Measurements from ENCODE around the gene KIZ.
"Not testable (repeated sequence)": the region's sequence is repeated elsewhere in the genome, so short reads cannot be mapped to it uniquely, and the experiment has no call there.

Gene KIZ

GRCh38 chr20:21232546-21233280, 106.8 kb downstream of the KIZ start:
- no peak for DNase-seq

DNA sequence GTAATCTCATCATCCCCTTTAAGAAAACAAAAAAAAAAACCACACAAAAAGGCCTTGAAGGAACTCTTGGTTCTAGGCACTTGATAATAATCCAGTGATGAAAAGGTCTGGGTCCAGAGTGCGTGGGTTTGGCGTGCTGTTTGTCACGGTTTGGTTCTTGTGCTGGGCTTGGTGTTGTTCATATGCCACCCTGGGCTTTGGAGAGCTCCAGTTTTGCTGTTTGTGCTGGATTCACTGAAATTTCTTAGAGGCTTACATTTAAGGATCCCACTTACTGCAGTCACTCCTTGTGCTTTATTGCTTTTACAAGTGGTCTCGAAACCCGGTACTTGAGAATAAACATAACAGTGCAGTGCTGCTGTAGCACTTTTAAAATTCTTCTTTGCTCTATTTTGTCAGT, 108.4 kb downstream of the KIZ start:
- DNase-seq, result no peak

- peak; percentile 40 for DNase-seq
These were observed 109.1 kb downstream of the KIZ start for GRCh38 chr20:21234806-21235483.

- DNase-seq, result peak; percentile 42
These were observed 109.9 kb downstream of the KIZ start for GRCh38 chr20:21235484-21236445.

GRCh38 chr20:21237956-21238799, 112.3 kb downstream of the KIZ start:
- no peak for DNase-seq

DNA sequence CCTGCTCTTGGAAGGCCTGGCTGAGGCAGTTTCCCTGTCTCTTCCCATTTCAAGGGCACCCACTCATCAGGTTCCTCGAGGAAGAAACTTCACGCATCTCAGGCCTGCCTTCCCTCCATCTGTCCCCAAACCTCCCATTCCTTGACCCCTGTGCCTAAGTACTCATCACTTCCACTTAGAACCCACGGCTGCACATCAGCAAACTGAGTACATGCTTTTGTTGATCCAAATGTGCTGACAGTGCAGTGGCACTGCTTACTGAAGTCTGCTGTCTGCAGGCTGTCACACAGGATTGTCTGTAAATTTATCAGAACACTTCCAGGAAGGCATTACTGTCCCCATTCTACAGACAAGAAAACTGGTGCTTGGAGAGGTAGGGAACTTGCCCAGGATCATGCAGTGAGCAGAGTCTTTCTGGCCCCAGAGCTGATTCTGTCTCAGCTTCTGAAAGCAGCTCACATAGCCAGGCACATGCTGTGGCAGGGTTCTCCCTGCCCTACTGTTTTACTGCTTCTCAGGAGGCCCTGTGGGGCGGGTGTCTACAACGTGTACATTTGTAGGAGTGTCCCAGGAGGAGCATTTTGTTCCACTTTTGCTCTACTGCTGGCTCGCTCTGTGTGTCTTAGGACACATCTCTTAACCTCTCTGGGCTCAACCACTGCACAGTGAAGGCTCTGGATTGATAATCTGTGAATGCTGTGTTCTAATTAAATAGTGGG, 113.1 kb downstream of the KIZ start:
- DNase-seq, result no peak

DNA sequence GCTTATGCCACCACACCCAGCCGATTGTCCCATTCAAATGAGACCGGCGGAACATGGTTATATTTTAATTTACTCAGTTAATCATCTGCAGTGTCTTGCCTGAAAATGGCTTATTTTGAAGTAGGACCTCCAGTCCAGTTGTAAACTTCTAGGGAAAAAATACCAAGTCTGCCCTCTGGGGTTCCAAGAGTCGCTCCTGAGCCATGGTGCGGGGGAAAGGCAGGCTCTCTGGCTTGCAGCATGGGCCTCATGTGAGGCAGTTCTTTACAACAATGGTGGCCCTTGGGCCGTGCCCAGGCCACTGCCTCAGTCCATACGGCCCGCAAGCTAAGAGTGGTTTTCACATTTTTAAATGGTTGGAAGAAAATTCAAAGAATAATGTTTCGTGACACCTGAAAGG, 114.5 kb downstream of the KIZ start:
- no peak for DNase-seq

DNA sequence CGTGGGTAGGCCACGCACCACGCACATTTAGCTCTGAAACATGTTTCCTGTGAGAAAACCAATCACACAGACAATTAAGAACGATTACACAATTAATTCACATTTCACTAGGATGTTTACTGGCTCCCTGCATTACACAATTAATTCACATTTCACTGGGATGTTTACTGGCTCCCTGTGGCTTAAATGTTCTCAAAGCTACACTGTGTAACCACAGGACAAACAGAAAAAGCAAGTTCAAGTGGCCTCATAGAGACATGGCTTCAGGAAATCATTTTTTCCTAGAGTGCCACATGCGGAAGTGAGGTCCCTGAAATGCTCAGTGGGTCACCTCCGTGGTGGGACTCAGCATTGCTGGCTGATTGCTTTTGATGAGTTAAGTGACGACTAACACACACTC, 115.5 kb downstream of the KIZ start:
- DNase-seq, result peak; percentile 77

DNA sequence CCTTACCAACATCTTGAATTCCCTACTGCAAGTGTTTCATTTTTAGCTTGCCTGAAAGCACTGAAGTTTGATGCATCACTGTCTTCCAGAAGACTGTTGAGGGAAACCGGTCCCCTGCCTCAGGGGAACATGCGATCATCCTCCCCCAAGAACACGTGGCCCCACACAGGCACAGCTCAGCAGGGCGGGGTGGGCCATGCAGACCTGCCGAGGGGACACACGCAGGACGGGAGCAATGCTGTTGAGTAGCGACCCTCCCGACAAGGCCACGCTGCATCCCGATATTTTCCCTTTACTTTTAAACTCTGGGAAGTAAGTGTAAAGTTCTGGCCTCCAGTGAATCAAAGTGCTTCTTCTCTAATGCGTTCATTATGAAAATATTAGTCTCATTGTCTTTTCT, 117.9 kb downstream of the KIZ start:
- DNase-seq, result no peak

- DNase-seq, result no peak
These were observed 118.9 kb downstream of the KIZ start for GRCh38 chr20:21244808-21245207.

DNA sequence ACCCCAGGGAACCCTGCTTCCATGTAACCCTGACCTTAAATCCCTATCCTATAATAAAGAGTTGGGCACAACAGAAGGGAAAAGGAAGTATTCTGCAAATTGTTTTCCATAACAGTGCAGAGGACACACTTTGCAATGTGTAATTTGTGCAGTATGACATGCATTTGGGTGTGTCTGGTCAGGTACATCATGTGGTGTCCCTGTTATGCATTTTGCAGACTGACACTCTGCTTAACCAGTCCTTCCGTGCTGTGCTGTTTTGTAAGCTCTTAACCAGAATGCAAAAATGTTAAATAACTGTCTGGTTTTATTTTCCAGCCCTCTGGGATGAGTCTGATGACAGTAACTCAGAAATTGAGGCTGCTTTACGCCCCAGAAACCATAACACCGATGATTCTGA, 120.3 kb downstream of the KIZ start:
- no peak for DNase-seq

DNA sequence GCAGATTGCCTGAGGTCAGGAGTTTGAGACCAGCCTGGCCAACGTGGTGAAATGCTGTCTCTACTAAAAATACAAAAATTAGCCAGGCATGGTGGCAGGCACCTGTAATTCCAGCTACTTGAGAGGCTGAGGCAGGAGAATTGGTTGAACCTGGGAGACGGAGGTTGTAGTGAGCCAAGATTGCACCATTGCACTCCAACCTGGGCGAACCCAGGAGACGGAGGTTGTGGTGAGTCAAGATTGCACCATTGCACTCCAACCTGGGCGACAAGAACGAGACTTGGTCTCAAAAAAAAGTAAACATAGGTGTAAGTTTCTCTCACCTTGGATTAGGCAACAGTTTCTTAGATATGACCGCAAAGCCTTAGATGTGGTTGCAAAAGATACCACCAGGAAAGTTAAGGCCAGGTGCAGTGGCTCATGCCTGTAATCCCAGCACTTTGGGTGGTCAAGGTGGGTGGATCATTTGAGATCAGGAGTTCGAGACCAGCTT, 121.8 kb downstream of the KIZ start:
- DNase-seq, result not testable (repeated sequence)

- no peak for DNase-seq
These were observed 125.4 kb downstream of the KIZ start for GRCh38 chr20:21251278-21251677.

DNA sequence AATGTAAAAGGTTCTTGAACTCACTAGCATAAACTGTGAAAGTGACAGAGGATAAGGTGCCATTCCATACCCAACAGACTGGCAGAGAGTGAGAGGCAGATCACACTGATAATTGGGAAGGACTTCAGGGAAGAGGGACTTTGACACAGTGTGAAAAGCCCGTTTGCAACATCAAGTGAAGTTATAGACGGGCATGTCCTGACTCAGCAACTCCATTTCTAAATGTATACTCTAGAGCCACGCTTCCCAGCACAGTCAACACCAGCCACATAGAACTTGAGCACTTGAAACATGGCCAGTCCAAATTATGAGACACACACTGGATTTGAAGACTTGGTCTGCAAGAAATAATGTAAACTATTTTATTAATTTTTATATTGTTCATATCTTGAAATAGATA, 131.3 kb downstream of the KIZ start:
- DNase-seq, result no peak

DNA sequence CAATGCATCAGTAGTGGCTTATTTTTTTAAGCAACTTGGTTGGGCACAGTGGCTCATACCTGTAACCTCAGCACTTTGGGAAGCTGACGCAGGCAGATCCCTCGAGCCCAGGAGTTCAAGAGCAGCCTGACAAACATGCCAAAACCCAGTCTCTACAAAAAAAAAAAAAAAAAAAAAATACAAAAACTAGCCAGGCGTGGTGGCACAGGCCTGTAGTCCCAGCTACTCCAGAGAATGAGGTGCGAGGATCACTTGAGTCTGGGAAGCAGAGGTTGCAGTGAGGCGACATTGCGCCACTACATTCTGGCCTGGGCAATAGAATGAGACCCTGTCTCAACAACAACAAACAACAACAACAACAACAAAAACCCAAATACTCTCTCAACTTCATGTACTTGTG, 132.5 kb downstream of the KIZ start:
- DNase-seq, result no peak

DNA sequence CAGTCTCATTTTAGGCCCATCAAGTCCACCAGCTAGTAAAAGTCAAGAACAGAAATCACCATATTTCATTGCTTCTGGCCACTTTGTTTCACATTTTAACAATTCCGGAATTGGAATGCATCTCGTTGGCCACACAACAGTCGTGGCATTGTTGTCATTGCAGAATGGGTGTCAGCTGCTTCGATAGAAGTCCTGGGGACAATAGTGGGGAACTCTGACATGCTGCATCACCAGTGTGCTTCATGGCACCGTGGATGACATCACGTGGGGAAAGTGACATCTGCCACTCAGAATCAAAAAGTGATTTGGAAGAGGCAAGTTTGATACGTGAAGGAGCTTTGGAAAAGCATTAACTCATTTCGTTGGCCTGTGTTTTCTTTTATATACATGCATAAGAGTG, 133.5 kb downstream of the KIZ start:
- no peak for DNase-seq

DNA sequence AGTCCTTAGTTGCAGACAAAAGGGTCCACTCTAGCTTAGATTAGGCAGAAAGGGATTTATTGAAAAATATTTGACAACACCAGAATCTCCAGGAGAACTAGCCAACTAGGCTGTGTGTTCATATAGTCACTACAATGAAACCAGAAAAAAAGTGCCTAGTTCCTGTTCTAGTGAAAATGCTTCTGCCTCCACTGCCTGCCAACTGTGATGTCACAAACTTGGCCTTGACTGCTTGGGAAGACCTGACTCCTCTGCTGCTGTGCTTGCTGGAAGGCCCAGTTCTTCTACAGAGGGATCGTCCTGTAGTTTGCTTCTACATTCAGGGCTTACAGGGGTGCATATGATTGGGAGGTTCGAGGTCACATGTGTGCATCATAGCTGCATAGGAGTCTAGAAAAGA, 136.9 kb downstream of the KIZ start:
- no peak for DNase-seq

GRCh38 chr20:21265261-21266190, 139.6 kb downstream of the KIZ start:
- peak; percentile 70 for DNase-seq

DNA sequence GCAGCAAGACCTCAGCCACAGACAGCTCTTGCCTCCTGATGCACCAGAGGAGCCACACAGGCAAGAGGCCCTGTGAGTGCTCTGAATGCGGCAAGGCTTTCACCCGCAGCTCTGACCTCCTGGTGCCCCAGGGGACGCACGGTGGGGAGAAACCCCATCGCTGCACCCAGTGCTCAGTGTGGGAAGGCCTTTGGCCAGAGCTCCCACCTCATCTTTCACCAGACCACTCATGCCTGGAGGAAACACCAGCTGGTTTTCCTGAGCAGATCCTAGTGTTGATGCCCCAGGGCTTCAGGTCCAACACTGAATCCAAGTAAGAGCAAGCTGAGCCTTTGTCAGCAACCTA, 140.3 kb downstream of the KIZ start:
- no peak for DNase-seq

GRCh38 chr20:21269772-21270171, 143.9 kb downstream of the KIZ start:
- no peak for DNase-seq

- no peak for DNase-seq
These were observed 144.9 kb downstream of the KIZ start for GRCh38 chr20:21270806-21271205.
